OCI-LY3 (cell line): ENCODE data around the gene PARD3B.

Experiments
- H2AFZ ChIP-seq: fragments of 200-600, 300-600 bp; shearing (Covaris generic); 2 replicates; pipeline ENCODE4 v1.6.0; 2014; ENCODE audit warnings: antibody characterized with exemption, low read depth, low read length
- H3K27ac ChIP-seq: fragments of 200-600, 300-600 bp; sonication (generic); 2 replicates; pipeline ENCODE4 v1.5.1; 2014; ENCODE audit warnings: mild to moderate bottlenecking, low read length, moderate library complexity, mixed read lengths
- H3K27me3 ChIP-seq: fragments of 200-600, 300-600 bp; sonication (generic); 2 replicates; pipeline ENCODE4 v1.6.1; 2014; ENCODE audit warnings: low read depth, low read length, mixed read lengths
- H3K36me3 ChIP-seq: fragments of 200-600, 300-600 bp; sonication (generic); replicated peaks from 2 replicates; pipeline ENCODE3; 2014; ENCODE audit warnings: low read depth, low read length, mixed read lengths
- H3K4me1 ChIP-seq: fragments of 300-600, 200-600 bp; sonication (generic); 2 replicates; pipeline ENCODE4 v1.6.1; 2014; ENCODE audit warnings: low read length, mixed read lengths
- H3K4me2 ChIP-seq: fragments of 200-600, 300-600 bp; sonication (generic); 2 replicates; pipeline ENCODE4 v1.6.1; 2014; ENCODE audit warnings: low read length, mixed read lengths
- H3K4me3 ChIP-seq: fragments of 300-600, 200-600 bp; sonication (generic); 2 replicates; pipeline ENCODE4 v1.5.1; 2014; ENCODE audit warnings: antibody characterized with exemption, mild to moderate bottlenecking, low read length, moderate library complexity
- H3K79me2 ChIP-seq: fragments of 300-600, 200-600 bp; shearing (Covaris generic); 2 replicates; pipeline ENCODE4 v1.6.1; 2014; ENCODE audit warnings: mild to moderate bottlenecking, low read length, mixed read lengths
- H3K9ac ChIP-seq: fragments of 300-600, 200-600 bp; shearing (Covaris generic); 2 replicates; pipeline ENCODE4 v1.6.0; 2014; ENCODE audit warnings: mild to moderate bottlenecking, low read length, moderate library complexity
- H3K9me3 ChIP-seq: fragments of 200-600, 300-600 bp; shearing (Covaris generic); 2 replicates; pipeline ENCODE4 v1.6.1; 2014; ENCODE audit warnings: low read length, mixed read lengths; ENCODE audit not compliant: insufficient read depth
- H4K20me1 ChIP-seq: fragments of 200-600, 300-600 bp; sonication (generic); 2 replicates; pipeline ENCODE4 v1.6.1; 2016; ENCODE audit warnings: low read length, mixed read lengths; ENCODE audit not compliant: insufficient read depth
- CTCF ChIP-seq: fragments of 200-600, 300-600 bp; sonication (generic); IDR thresholded peaks from 2 replicates; pipeline ENCODE4 v1.5.1; 2014; ENCODE audit warnings: antibody characterized with exemption, low read length, low read depth
- EZH2phosphoT487 ChIP-seq: fragments of 200-600 bp; shearing (Covaris generic); IDR thresholded peaks from 2 replicates; pipeline ENCODE4 v1.6.1; 2018; ENCODE audit warnings: antibody characterized with exemption, mixed run types, low read depth

The PARD3B gene

GRCh38 chr2:204571041-204571440, 25.8 kb downstream of the PARD3B start:
- Histone ChIP-seq H3K9me3 (no peaks in the 10 kb centered on the region), H4K20me1 (no peaks in the 10 kb centered on the region), H3K36me3 (no peaks in the 10 kb centered on the region), H3K9ac (no peak overlapping the region), H3K27me3 (no peaks in the 10 kb centered on the region), H3K4me3 (no peak overlapping the region), H3K27ac (no peak overlapping the region), H2AFZ (no peak overlapping the region), H3K79me2 (no peaks in the 10 kb centered on the region), H3K4me2 (no peak overlapping the region), H3K4me1 (no peaks in the 10 kb centered on the region)
- TF ChIP-seq EZH2phosphoT487: no peak
- TF ChIP-seq CTCF: no peak

- Histone ChIP-seq H3K27ac (no peak overlapping the region), H3K4me3 (no peak overlapping the region), H3K27me3 (no peaks in the 10 kb centered on the region), H3K79me2 (no peaks in the 10 kb centered on the region), H2AFZ (no peak overlapping the region), H3K9me3 (no peaks in the 10 kb centered on the region), H3K4me1 (no peaks in the 10 kb centered on the region), H4K20me1 (no peaks in the 10 kb centered on the region), H3K36me3 (no peaks in the 10 kb centered on the region), H3K9ac (no peak overlapping the region), H3K4me2 (no peak overlapping the region)
- TF ChIP-seq CTCF (no peak), EZH2phosphoT487 (no peak)
Measured at GRCh38 chr2:204571911-204572310, 26.6 kb downstream of the PARD3B start.

- no peak for TF ChIP-seq CTCF
- TF ChIP-seq EZH2phosphoT487: no peak
- H3K36me3 ChIP-seq: no peaks in the 10 kb centered on the region
- no peak overlapping the region for H3K9ac ChIP-seq
- H3K79me2 ChIP-seq: no peaks in the 10 kb centered on the region
- H3K27me3 ChIP-seq: no peaks in the 10 kb centered on the region
- no peak overlapping the region for H3K4me2 ChIP-seq
- no peak overlapping the region for H2AFZ ChIP-seq
- no peaks in the 10 kb centered on the region for H3K4me1 ChIP-seq
- no peak overlapping the region for H3K27ac ChIP-seq
- no peaks in the 10 kb centered on the region for H3K9me3 ChIP-seq
- H4K20me1 ChIP-seq: no peaks in the 10 kb centered on the region
- no peak overlapping the region for H3K4me3 ChIP-seq
Measured at GRCh38 chr2:204573221-204573620, 27.9 kb downstream of the PARD3B start.

- no peaks in the 10 kb centered on the region for H3K79me2 ChIP-seq
- H3K4me1 ChIP-seq: no peaks in the 10 kb centered on the region
- H3K27me3 ChIP-seq: no peaks in the 10 kb centered on the region
- no peaks in the 10 kb centered on the region for H3K36me3 ChIP-seq
- no peaks in the 10 kb centered on the region for H3K9me3 ChIP-seq
- H3K4me3 ChIP-seq: no peak overlapping the region
- H2AFZ ChIP-seq: no peak overlapping the region
- no peak overlapping the region for H3K9ac ChIP-seq
- no peak for TF ChIP-seq EZH2phosphoT487
- no peak for TF ChIP-seq CTCF
- no peak overlapping the region for H3K27ac ChIP-seq
- H3K4me2 ChIP-seq: no peak overlapping the region
- H4K20me1 ChIP-seq: no peaks in the 10 kb centered on the region
Measured at GRCh38 chr2:204574486-204574885, 29.2 kb downstream of the PARD3B start.
